Esophagus (tissue), 2 donors: ENCODE data around the gene DPH1. TPM values are rescaled to one million over a fixed set of nuclear protein-coding genes. Genes with fewer than 3 reads are reported as not detected.

Experiments
- H3K27ac ChIP-seq, 2 donors: one replicate each; pipeline ENCODE4 v1.5.1; 2013; ENCODE audit warnings: low read depth in 2 of 2, mild to moderate bottlenecking in 2 of 2, inconsistent platforms in 1 of 2, low read length in 1 of 2, moderate library complexity in 1 of 2
- H3K27me3 ChIP-seq, 2 donors: one replicate each; pipeline ENCODE4 v1.6.1; 2013; ENCODE audit warnings: low read length in 2 of 2, control low read depth in 1 of 2, mild to moderate bottlenecking in 1 of 2; ENCODE audit not compliant: insufficient read depth in 2 of 2, control insufficient read depth in 1 of 2
- H3K36me3 ChIP-seq, 2 donors: one replicate each; pipeline ENCODE4 v1.6.1; 2013; ENCODE audit warnings: low read length in 1 of 2; ENCODE audit not compliant: control insufficient read depth in 2 of 2, insufficient read depth in 2 of 2
- H3K4me1 ChIP-seq, 2 donors: one replicate each; pipeline ENCODE4 v1.6.1; 2013; ENCODE audit warnings: low read length in 1 of 2; ENCODE audit not compliant: control insufficient read depth in 2 of 2, insufficient read depth in 2 of 2
- H3K4me3 ChIP-seq, 2 donors: one replicate each; pipeline ENCODE4 v1.5.1; 2013; ENCODE audit warnings: low read length in 2 of 2, mild to moderate bottlenecking in 2 of 2, low read depth in 1 of 2, moderate library complexity in 1 of 2
- H3K9me3 ChIP-seq, 2 donors: one replicate each; pipeline ENCODE4 v1.6.1; 2013; ENCODE audit warnings: mild to moderate bottlenecking in 2 of 2, low read depth in 1 of 2, low read length in 1 of 2, moderate library complexity in 1 of 2; ENCODE audit not compliant: control insufficient read depth in 2 of 2, insufficient read depth in 1 of 2
- WGBS, 2 donors: extraction: QIAGEN DNeasy Blood & Tissue Kit; methylation state at CpG; one replicate each; pipeline ENCODE4 v1.1.7; 2013; 5-methylcytosine and 5-hydroxymethylcytosine counted together
- polyA plus RNA-seq, 2 donors: library from polyadenylated mRNA; stranded (reverse); fragments of 200-250 nt; gene quantifications; one replicate each; pipeline ENCODE4 v1.2.3, GENCODE V29; 2013
- donor health status: healthy with polysubstance abuse.
- donor health status: Bipolar disorder and iron deficiency.

Gene DPH1
- polyA plus RNA-seq, 2 donors: 18.8 to 21.0 TPM

DNA sequence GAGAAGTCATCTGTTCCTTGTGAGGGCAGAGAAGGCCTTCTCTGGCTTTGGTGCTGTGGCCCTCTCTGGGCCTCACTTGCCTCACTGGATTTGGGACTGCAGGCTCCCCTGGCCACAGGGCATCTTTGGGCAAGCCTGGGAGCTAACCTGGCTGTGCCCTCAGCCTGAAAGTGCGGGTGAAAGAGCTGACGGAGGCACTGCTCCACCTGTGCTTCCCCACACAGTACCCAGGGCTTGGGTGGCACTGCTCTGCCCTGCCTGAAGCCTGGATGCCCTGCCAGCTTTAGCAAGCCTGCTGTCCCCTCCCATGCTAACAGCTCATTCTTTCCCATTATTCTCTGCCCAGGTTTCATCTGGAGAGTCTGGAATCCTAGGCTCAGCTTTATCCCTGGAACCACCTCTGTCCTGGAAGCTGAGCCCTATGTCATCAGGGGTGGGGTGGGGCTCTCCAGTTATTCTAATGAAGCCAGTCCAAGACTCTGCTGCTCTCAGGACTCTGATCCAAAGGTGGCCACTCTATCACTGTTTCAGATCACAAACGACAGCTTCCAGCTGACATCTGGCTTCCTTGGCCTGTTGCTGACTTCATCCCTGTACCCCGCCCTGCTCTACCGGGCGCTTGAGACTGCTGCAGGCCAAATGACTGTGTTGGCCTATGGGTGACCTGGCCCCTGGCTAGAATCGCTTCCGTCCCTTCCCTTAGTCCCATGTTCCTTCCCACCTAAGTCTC is 54.2 kb downstream of the DPH1 start:
- H3K4me1 ChIP-seq: peaks cover 8 to 24% of the 10 kb centered on the region in 2 donors
- H3K9me3 ChIP-seq: no peaks in the 10 kb centered on the region
- peak overlapping the region; percentile 92 to 96 for H3K27ac ChIP-seq
- no peak overlapping the region for H3K4me3 ChIP-seq
- WGBS, 2 donors: 39 to 44% methylated on average over 8 of the region's 8 CpGs
- H3K27me3 ChIP-seq: no peaks in the 10 kb centered on the region
- H3K36me3 ChIP-seq: peaks cover 3 to 23% of the 10 kb centered on the region in 2 donors

GRCh38 chr17:2084766-2085647 is 55.1 kb downstream of the DPH1 start:
- Histone ChIP-seq H3K27ac (peak overlapping the region; percentile 92 to 96), H3K36me3 (peaks cover 3 to 23% of the 10 kb centered on the region in 2 donors), H3K4me1 (peaks cover 8 to 24% of the 10 kb centered on the region in 2 donors), H3K9me3 (no peaks in the 10 kb centered on the region), H3K4me3 (no peak overlapping the region), H3K27me3 (no peaks in the 10 kb centered on the region)
- WGBS, 2 donors: 50 to 54% methylated on average over 13 of the region's 13 CpGs

DNA sequence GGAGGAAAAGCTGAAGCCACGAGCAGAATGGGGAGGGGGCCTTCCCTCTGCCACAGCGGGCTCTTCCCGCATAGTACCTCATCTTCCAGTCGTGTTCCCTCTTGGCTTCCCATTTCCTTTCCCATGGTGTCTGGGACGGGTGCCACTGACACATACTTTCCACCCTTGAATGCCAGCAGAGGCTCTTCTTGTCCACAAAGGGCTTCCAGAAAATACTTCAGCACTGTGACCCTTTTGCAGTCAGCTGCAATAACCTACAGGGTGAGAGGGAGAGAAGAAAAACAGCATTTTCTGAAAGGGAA is 55.6 kb downstream of the DPH1 start:
- peak overlapping the region; percentile 92 to 96 for H3K27ac ChIP-seq
- 48 to 53% methylated on average over 5 of the region's 5 CpGs for WGBS, 2 donors
- no peak overlapping the region for H3K4me3 ChIP-seq
- no peaks in the 10 kb centered on the region for H3K27me3 ChIP-seq
- peaks cover 3 to 23% of the 10 kb centered on the region in 2 donors for H3K36me3 ChIP-seq
- H3K4me1 ChIP-seq: peaks cover 10 to 24% of the 10 kb centered on the region in 2 donors
- H3K9me3 ChIP-seq: no peaks in the 10 kb centered on the region

DNA sequence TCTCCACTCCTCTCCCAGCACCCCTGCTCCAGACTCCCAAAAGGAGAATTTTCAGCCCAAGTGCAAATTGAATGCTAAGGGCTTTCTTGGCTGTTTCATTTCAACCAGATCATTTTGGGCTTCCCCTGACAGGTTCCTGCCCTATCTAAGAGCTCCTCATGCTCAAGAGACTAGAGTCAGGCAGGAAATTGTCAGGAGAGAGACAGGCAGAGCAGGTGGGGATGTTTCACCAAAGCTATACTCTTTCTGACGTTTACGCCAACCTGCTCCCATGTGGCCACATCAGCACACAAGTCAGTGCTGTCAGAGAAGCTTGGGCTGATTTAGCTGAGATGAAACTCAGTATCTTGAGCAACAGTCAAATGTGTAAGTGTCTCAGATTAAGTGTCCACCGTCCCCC is 56.4 kb downstream of the DPH1 start:
- peaks cover 10 to 24% of the 10 kb centered on the region in 2 donors for H3K4me1 ChIP-seq
- 71 to 75% methylated on average over 3 of the region's 3 CpGs for WGBS, 2 donors
- H3K27me3 ChIP-seq: no peaks in the 10 kb centered on the region
- no peak overlapping the region for H3K4me3 ChIP-seq
- peak overlapping the region in 1 of 2 donors; percentile 38 for H3K27ac ChIP-seq
- peaks cover 3 to 20% of the 10 kb centered on the region in 2 donors for H3K36me3 ChIP-seq
- H3K9me3 ChIP-seq: no peaks in the 10 kb centered on the region

- 59 to 62% methylated on average over 10 of the region's 10 CpGs for WGBS, 2 donors
- no peaks in the 10 kb centered on the region for H3K9me3 ChIP-seq
- H3K27me3 ChIP-seq: no peaks in the 10 kb centered on the region
- H3K27ac ChIP-seq: peak overlapping the region; percentile 25 to 53
- peaks cover 0 to 10% of the 10 kb centered on the region in 2 donors for H3K36me3 ChIP-seq
- peaks cover 10 to 24% of the 10 kb centered on the region in 2 donors for H3K4me1 ChIP-seq
- no peak overlapping the region for H3K4me3 ChIP-seq
These were observed 57.8 kb downstream of the DPH1 start for GRCh38 chr17:2087597-2088211.

GRCh38 chr17:2089021-2089422 is 59.1 kb downstream of the DPH1 start:
- H3K4me1 ChIP-seq: peaks cover 9 to 17% of the 10 kb centered on the region in 2 donors
- H3K36me3 ChIP-seq: peaks cover 0 to 10% of the 10 kb centered on the region in 2 donors
- no peak overlapping the region for H3K4me3 ChIP-seq

DNA sequence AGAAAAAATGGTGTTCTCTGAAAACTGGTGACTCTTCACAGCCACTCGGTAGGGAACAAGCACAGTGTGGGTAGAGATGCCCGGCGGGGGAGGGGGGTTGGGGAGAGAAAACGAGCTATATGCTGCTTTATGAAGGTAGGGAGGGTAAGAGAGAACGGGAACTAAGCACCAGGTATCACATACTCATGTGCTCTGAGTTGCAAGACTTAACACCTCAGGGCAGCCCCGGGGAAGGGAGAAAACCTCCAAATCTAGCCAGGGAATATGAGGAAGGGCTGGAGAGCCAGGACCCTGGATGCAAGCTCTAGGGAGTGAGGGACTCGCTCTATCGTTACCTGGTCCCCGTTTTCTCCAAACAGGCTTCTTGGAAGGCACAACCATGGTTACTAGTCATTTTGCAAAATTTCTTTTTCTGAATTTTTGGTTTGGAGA is 60.3 kb downstream of the DPH1 start:
- H3K4me1 ChIP-seq: peaks cover 10% of the 10 kb centered on the region in 2 donors
- peaks cover 0 to 10% of the 10 kb centered on the region in 2 donors for H3K36me3 ChIP-seq
- no peaks in the 10 kb centered on the region for H3K27me3 ChIP-seq
- no peak overlapping the region for H3K4me3 ChIP-seq
- no peaks in the 10 kb centered on the region for H3K9me3 ChIP-seq
- H3K27ac ChIP-seq: peak overlapping the region; percentile 65 to 75
- 70 to 77% methylated on average over 9 of the region's 9 CpGs for WGBS, 2 donors

More at GRCh38 chr17:2089021-2089422, 59.1 kb downstream of the DPH1 start:
- H3K27ac ChIP-seq: peak overlapping the region; percentile 75 to 82
- H3K27me3 ChIP-seq: no peaks in the 10 kb centered on the region
- 56 to 57% methylated on average over 8 of the region's 8 CpGs for WGBS, 2 donors
- H3K9me3 ChIP-seq: no peaks in the 10 kb centered on the region

DNA sequence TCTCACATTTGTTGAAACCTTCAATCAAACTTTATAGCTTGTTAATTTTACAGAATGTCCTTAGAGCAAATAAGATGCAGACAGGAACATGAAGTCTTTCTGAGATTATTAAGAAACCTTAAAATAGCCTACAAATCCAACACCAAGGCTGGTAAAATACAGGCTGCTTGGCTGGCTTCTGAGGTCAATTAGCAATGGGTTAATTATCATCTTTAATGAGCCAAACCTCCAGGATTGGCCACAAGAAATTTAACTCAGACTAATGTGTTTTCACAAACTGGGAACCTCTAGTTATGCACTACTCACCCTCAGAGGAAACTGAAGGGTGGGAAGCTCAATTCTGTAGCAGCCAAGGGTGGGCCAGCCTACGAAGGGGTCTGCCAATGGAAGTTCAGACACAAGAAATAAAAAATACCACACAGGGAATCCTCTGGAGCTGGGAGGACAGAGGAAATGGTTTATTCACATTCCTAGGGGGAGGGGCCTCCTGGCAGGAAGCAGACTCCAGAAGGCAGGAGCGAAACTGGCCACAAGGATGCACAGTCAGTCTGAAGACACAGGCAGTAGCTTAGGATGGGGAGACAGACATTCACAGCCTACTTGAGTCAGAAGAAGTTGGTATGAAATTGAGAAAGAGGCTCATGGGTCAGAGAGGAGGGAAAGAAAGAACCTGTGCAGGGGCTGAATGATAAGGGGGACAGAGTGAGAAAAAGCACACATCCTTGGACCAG is 61.0 kb downstream of the DPH1 start:
- peak overlapping the region; percentile 4 to 50 for H3K27ac ChIP-seq
- 53 to 67% methylated on average over 2 of the region's 2 CpGs for WGBS, 2 donors
- peaks cover 5 to 10% of the 10 kb centered on the region in 2 donors for H3K4me1 ChIP-seq
- H3K4me3 ChIP-seq: no peak overlapping the region
- no peaks in the 10 kb centered on the region for H3K27me3 ChIP-seq
- H3K36me3 ChIP-seq: peaks cover 0 to 6% of the 10 kb centered on the region in 2 donors
- no peaks in the 10 kb centered on the region for H3K9me3 ChIP-seq

GRCh38 chr17:2092253-2092652 is 62.3 kb downstream of the DPH1 start:
- peaks cover 5 to 7% of the 10 kb centered on the region in 2 donors for H3K4me1 ChIP-seq
- no peak overlapping the region for H3K4me3 ChIP-seq
- 90 to 94% methylated on average over 4 of the region's 4 CpGs for WGBS, 2 donors
- no peaks in the 10 kb centered on the region for H3K27me3 ChIP-seq
- H3K27ac ChIP-seq: no peak overlapping the region
- no peaks in the 10 kb centered on the region for H3K9me3 ChIP-seq
- H3K36me3 ChIP-seq: peaks cover 0 to under 1% of the 10 kb centered on the region in 2 donors
